ENCODE measurements around the gene ZNF611.

The ZNF611 gene

GRCh38 chr19:52673014-52673413, 61.8 kb downstream of the ZNF611 start:
- no peak for DNase-seq

DNA sequence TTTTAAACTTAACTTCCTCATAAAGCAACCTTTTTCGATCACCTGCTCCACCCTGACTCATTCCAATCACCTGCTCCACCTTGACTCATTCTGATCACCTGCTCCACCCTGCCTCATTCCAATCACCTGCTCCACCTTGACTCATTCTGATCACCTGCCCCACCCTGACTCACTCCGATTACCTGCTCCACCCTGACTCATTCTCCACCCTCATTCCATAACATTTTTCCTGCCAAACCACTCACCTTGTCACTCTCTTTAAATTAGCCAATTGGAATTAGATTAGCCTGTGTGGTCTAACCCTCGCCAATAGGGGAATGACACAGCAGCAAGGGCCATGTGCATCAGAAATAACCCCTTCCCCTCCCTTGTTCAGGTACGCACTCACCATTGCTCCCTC, 64.8 kb downstream of the ZNF611 start:
- no peak for DNase-seq

DNA sequence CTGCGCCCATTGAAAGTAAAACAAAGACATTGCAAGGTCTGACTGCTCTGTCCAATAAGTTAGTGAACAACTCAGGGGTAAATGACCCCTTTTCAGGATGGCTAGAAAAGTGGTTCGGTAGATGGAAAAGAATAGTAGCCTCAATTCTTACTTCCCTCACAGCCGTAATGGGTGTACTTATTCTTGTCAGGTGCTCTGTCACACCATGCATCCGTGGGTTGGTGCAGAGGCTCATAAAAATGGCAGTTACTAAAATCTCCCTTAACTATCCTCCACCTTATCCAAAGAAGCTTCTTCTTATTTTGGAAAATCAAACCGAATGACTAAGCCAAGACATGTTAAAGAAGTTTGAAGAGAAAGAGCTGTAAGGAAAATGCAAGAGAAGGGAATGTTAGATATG, 65.3 kb downstream of the ZNF611 start:
- no peak for DNase-seq

DNA sequence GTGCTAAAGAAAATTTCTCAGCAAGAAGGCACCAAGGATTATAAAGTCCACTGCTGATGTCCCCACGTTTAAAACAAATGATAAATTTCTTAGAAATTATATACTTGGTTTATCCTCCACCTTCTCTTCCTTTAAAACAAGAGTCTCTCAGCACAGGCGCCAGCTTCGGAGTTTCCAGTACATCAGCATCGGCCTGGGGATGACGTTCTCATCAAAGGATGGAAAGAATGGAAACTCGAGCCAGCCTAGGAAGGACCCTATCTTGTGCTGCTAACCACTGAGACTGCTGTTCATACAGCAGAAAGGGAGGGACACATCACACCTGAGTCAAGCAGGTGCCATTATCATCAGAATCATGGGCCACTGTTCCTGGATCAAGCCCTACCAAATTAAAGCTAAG, 66.9 kb downstream of the ZNF611 start:
- no peak for DNase-seq

DNA sequence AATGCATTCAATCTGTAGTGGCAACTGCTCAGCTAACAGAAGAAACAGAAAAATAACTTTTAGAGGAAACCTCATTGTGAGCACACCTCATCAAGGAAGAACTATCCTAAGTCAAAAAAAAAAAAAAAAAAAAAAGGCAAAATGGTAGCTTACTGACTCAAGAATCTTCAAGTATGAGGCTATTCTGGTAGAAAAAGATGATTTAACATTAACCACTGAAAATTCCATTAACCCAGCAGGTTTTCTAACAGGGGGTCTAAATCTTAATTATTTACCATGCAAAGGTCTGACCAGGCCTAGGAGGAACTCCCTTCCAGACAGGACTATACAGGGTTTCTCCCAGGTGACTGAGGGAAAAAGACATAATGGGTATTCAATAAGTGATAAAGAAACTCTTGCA, 68.3 kb downstream of the ZNF611 start:
- no peak for DNase-seq

DNA sequence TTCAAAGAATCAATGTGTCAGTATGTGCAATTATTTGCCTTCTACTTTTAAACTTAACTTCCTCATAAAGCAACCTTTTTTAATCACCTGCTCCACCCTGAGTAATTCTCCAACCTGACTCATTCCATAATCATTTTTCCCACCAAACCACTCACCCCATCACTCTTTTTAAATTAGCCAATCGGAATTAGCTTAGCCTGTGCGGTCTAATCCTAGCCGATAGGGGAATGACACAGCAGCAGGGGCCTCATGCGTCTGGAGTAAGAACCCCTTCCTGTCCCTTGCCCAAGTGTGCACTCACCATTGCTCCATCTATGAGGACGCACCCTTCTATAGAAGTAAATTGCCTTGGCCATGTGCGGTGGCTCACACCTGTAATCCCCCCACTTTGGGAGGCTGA, 69.3 kb downstream of the ZNF611 start:
- no peak for DNase-seq

DNA sequence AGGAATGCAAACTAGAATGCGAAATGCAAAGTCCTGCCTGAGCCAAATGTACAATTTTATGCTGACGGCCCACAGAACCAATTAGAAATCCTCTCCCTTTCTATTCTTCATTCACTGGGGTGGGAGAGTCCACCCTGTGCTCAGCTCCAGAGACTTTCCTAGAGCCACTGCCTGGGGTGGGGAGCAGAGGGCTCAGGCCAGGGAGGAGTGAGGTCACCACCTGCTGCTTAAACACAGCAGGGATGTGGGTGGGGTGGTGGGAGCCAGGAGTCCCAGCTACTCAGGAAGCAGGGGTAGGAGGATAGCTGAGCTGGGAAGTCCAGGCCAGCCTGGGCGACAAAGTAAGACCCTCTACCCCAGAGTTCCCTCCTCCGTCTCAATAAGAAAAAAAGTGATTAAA, 69.8 kb downstream of the ZNF611 start:
- DNase-seq: no peak

- DNase-seq: no peak
Observed at GRCh38 chr19:52664461-52664860, 70.4 kb downstream of the ZNF611 start.

GRCh38 chr19:52662631-52663030, 72.2 kb downstream of the ZNF611 start:
- DNase-seq: no peak

- DNase-seq: no peak
Observed at GRCh38 chr19:52660981-52661380, 73.9 kb downstream of the ZNF611 start.

GRCh38 chr19:52659013-52659412, 75.8 kb downstream of the ZNF611 start:
- DNase-seq: no peak

DNA sequence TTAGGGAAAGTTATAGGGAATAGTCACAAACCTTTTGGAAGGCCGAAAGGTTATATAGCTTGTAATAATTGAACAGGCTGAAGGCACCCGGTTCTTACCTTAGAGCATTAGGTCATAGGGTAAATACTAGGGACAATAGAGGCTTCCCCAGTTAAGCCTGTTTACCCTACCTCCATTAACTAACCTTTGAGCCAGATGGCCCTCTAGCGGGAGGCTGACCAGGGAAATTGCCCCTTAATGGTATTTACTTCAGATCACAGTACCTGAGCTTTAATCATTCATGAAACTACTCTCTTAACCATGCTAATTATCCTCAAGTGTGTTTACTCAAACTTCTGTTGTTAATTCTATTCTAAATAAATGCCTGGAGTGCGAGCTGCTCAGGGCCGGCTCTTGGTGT, 76.2 kb downstream of the ZNF611 start:
- no peak for DNase-seq

DNA sequence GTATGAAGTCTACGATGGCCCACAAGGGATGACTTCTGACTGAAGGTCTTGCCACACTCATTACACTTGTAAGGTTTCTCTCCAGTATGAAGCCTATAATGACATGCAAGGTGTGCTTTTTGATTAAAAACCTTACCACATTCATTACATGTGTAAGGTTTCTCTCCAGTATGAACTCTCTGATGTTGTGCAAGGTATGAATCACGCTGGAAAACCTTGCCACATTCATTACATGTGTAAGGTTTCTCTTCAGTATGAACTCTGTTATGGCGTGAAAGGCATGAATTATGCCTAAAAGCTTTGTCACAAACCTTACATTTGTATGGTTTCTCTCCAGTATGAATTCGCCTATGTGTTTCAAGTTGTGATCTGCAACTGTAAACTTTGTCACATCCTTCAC, 81.7 kb downstream of the ZNF611 start:
- DNase-seq: no peak
